DND-41 (cell line): ENCODE results near the gene FXYD3.

ENCODE experiments used
- ATAC-seq: fragments of 200-7000 bp; cut with Tn5 transposase; 3 replicates; pipeline ENCODE4 v1.9.1; 2021; ENCODE audit warnings: low read depth; ENCODE audit not compliant: insufficient read depth
- DNase-seq: peaks from one replicate; pipeline ENCODE4 v3.0.0-alpha.2; 2020
- H2AFZ ChIP-seq: 2 replicates; pipeline ENCODE4 v1.6.0; 2012; ENCODE audit warnings: low read depth, low read length
- H3K27ac ChIP-seq: 2 replicates; pipeline ENCODE4 v1.5.1; 2012; ENCODE audit warnings: low read length, inconsistent platforms
- H3K27me3 ChIP-seq: fragments of 200-600 bp; sonication (generic); 2 replicates; pipeline ENCODE4 v1.6.0; 2012; ENCODE audit warnings: low read length, mild to moderate bottlenecking, inconsistent platforms; ENCODE audit not compliant: insufficient read depth, poor library complexity
- H3K36me3 ChIP-seq: 2 replicates; pipeline ENCODE4 v1.5.1; 2012; ENCODE audit warnings: low read length, inconsistent platforms; ENCODE audit not compliant: insufficient read depth
- H3K4me1 ChIP-seq: 2 replicates; pipeline ENCODE4 v1.5.1; 2012; ENCODE audit warnings: mild to moderate bottlenecking, low read length; ENCODE audit not compliant: insufficient read depth
- H3K4me2 ChIP-seq: 2 replicates; pipeline ENCODE4 v1.6.0; 2012; ENCODE audit warnings: mild to moderate bottlenecking, moderate library complexity, low read length, inconsistent platforms; ENCODE audit not compliant: insufficient read depth
- H3K4me3 ChIP-seq, 2 experiments: fragments of 200-600 bp in 1 of 2; shearing (Covaris generic) in 1 of 2; 2 replicates each; pipeline ENCODE4 v1.5.1; 2012 to 2016; ENCODE audit warnings: inconsistent platforms in 2 of 2, low read length in 2 of 2, mild to moderate bottlenecking in 2 of 2, low read depth in 1 of 2, moderate library complexity in 1 of 2
- H3K79me2 ChIP-seq: 2 replicates; pipeline ENCODE4 v1.6.0; 2012; ENCODE audit warnings: low read length, inconsistent platforms; ENCODE audit not compliant: insufficient read depth
- H3K9ac ChIP-seq: 2 replicates; pipeline ENCODE4 v1.6.0; 2012; ENCODE audit warnings: low read depth, mild to moderate bottlenecking, inconsistent platforms, low read length, moderate library complexity
- H3K9me3 ChIP-seq: 2 replicates; pipeline ENCODE4 v1.5.1; 2012; ENCODE audit warnings: low read length, moderate library complexity, mild to moderate bottlenecking, inconsistent platforms; ENCODE audit not compliant: insufficient read depth, severe bottlenecking
- H4K20me1 ChIP-seq: 2 replicates; pipeline ENCODE4 v1.6.0; 2012; ENCODE audit warnings: low read length; ENCODE audit not compliant: insufficient read depth
- CTCF ChIP-seq: IDR thresholded peaks from 2 replicates; pipeline ENCODE4 v1.5.1; 2012; ENCODE audit warnings: borderline replicate concordance, low read length, moderate library complexity, mild to moderate bottlenecking; ENCODE audit not compliant: poor library complexity, severe bottlenecking; ENCODE audit errors: extremely low read depth
- EZH2 ChIP-seq: IDR thresholded peaks from 3 replicates; pipeline ENCODE4 v1.6.1; 2012; ENCODE audit warnings: borderline replicate concordance, low read depth, mild to moderate bottlenecking, moderate library complexity, low read length, inconsistent platforms; ENCODE audit not compliant: severe bottlenecking

FXYD3 gene

GRCh38 chr19:35144259-35144599 lies 28.6 kb downstream of the FXYD3 start:
- peaks cover 11% of the 10 kb centered on the region for H3K4me1 ChIP-seq
- no peak overlapping the region for H3K4me3 ChIP-seq

GRCh38 chr19:35144600-35145436 lies 29.2 kb downstream of the FXYD3 start:
- H3K4me1 ChIP-seq = peaks cover 11% of the 10 kb centered on the region
- ATAC-seq = no peak
- no peaks in the 10 kb centered on the region for H3K9me3 ChIP-seq
- no peaks in the 10 kb centered on the region for H3K79me2 ChIP-seq
- H3K9ac ChIP-seq = no peak overlapping the region
- no peak for DNase-seq
- H3K27me3 ChIP-seq = peaks cover 3% of the 10 kb centered on the region
- no peak overlapping the region for H2AFZ ChIP-seq
- H3K4me2 ChIP-seq = no peak overlapping the region
- no peak overlapping the region for H3K27ac ChIP-seq
- peaks cover 8% of the 10 kb centered on the region; the same call in 1 of the 2 replicates for H4K20me1 ChIP-seq
- no peaks in the 10 kb centered on the region for H3K36me3 ChIP-seq
- H3K4me3 ChIP-seq = no peak overlapping the region
- TF ChIP-seq CTCF = no peak
- TF ChIP-seq EZH2 = no peak

More at GRCh38 chr19:35144259-35144599, 28.6 kb downstream of the FXYD3 start:
- no peak overlapping the region for H3K27ac ChIP-seq
- no peak for ATAC-seq
- DNase-seq = no peak
- H2AFZ ChIP-seq = no peak overlapping the region
- H3K9ac ChIP-seq = no peak overlapping the region
- no peaks in the 10 kb centered on the region for H3K9me3 ChIP-seq
- H3K4me2 ChIP-seq = no peak overlapping the region
- H3K27me3 ChIP-seq = peaks cover 3% of the 10 kb centered on the region
- no peaks in the 10 kb centered on the region for H3K79me2 ChIP-seq
- H4K20me1 ChIP-seq = peaks cover 9% of the 10 kb centered on the region; the same call in 1 of the 2 replicates
- no peaks in the 10 kb centered on the region for H3K36me3 ChIP-seq
- TF ChIP-seq EZH2 (no peak), CTCF (no peak)

GRCh38 chr19:35146746-35147459 lies 31.3 kb downstream of the FXYD3 start:
- Histone ChIP-seq H2AFZ (no peak overlapping the region), H3K9me3 (no peaks in the 10 kb centered on the region), H3K27ac (no peak overlapping the region), H3K79me2 (no peaks in the 10 kb centered on the region), H3K4me2 (no peak overlapping the region), H3K4me3 (no peak overlapping the region), H3K27me3 (peaks cover under 1% of the 10 kb centered on the region), H3K4me1 (no peaks in the 10 kb centered on the region), H3K9ac (no peak overlapping the region), H4K20me1 (no peaks in the 10 kb centered on the region), H3K36me3 (no peaks in the 10 kb centered on the region)
- DNase-seq (no peak), ATAC-seq (no peak)
- TF ChIP-seq CTCF (no peak), EZH2 (no peak)
